Measurements from ENCODE around the gene MPPED2.

The MPPED2 gene, protein sequence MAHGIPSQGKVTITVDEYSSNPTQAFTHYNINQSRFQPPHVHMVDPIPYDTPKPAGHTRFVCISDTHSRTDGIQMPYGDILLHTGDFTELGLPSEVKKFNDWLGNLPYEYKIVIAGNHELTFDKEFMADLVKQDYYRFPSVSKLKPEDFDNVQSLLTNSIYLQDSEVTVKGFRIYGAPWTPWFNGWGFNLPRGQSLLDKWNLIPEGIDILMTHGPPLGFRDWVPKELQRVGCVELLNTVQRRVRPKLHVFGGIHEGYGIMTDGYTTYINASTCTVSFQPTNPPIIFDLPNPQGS

DNA sequence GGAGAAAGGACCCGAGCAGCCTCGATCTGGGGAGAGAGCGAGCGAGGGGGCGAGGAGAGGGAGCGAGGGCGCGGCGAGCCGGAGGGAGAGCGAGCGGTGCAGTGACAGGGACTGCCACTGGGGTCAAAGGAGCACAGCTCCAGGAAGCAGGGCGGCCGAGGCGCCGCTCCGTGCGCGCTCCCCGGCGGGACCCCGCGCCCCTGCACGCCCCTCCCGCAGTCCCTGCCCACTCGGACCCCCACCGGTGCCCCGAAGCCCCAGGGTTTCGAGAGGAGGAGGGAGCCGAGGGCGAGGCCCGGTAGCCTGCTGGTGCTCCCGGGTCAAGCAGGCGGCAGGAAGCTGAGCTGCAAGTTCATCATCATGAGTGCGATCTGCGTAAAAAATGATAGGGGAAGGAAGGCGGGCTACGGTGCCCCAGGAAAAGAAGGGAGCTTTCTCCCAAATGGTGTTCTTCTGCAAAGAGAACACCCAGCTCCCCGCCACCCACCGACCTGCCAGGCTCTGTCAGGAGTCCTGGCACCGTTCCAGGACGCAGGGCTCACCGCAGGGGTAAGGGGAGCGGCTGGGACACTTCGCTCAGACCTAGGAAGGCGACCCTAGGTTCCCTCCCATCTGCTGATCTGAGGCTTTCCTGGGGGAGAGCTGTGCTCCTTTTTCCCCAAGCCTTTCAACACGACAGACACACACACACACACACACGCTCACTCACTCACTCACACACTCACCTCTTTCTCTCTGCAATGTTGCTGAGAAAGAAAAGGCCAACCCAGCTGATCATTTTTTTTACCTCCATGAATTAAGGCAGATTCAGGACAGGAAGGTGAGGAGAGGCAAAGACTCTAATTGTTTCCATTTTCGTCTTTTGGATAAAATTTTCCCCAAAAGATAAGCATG is at the start of gene MPPED2:
MPPED2 (minus strand) TSS at position 103 of the 894 bp plus-strand sequence. CDS start 5,980 bp downstream, outside the sequence.
- Histone ChIP-seq H3K4me3 (peak within 1 kb of the TSS; percentile 34 to 55 (median 43)), H3K27ac (peak within 1 kb of the TSS in 7 of 21 experiments; percentile 10 to 77 (median 69))

GRCh38 chr11:30635401-30635989 is 49.3 kb upstream of the MPPED2 start:
- no peak overlapping the region for H3K4me3 ChIP-seq
- no peak overlapping the region for H3K27ac ChIP-seq

- Histone ChIP-seq H3K4me3 (no peak overlapping the region), H3K27ac (no peak overlapping the region)
Measured at GRCh38 chr11:30631148-30631547, 45.0 kb upstream of the MPPED2 start.

DNA sequence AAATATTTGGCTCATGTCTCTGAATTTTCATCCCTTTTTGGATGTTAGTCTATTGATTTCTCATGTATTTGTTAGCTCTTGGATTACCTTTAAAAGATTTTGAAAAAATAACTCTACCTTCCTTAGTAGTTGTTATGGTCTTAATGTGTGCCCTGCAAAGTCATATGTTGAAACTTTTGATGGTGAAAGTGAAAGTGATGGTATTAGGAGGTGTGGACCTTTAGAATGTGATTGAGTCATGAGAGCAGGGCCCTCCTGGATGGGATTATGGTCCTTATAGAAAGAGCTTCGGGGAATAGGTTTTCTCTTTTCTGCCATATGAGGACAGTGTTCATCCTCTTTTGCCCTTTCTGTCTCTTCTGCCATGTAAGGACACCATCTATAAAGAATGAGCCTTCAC is 33.6 kb upstream of the MPPED2 start:
- no peak overlapping the region for H3K27ac ChIP-seq
- H3K4me3 ChIP-seq, result no peak overlapping the region

DNA sequence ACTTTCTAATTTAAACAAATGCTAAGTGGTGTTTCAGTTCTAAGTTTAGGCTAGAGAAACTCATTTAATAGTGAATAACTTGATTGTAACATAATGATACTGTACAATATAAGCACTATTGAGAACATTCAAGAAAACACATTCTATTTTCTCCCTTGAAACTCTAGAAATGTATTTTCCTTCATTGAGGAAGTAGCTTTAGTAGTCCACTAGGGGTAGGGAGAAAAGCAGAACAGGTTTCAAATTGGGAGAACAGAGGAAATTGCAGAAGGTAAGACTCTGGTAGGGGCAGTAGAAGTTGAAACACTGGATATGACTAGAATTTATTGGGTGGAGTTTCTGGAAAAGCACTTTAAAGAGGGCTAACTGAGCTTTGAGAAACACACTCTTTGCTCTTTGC is 31.6 kb upstream of the MPPED2 start:
- no peak overlapping the region for H3K27ac ChIP-seq
- H3K4me3 ChIP-seq, result no peak overlapping the region

- no peak overlapping the region for H3K4me3 ChIP-seq
Measured at GRCh38 chr11:30610628-30611027, 24.5 kb upstream of the MPPED2 start.

GRCh38 chr11:30608534-30608933 is 22.4 kb upstream of the MPPED2 start:
- Histone ChIP-seq H3K4me3 (no peak overlapping the region), H3K27ac (no peak overlapping the region)

More at GRCh38 chr11:30610628-30611027, 24.5 kb upstream of the MPPED2 start:
- H3K27ac ChIP-seq, result no peak overlapping the region

GRCh38 chr11:30605036-30605605 is 19.0 kb upstream of the MPPED2 start:
- H3K4me3 ChIP-seq, result no peak overlapping the region

GRCh38 chr11:30603357-30603756 is 17.2 kb upstream of the MPPED2 start:
- no peak overlapping the region for H3K27ac ChIP-seq

More at GRCh38 chr11:30605036-30605605, 19.0 kb upstream of the MPPED2 start:
- no peak overlapping the region for H3K27ac ChIP-seq

GRCh38 chr11:30596832-30597231 is 10.7 kb upstream of the MPPED2 start:
- Histone ChIP-seq H3K4me3 (no peak overlapping the region), H3K27ac (no peak overlapping the region)

More at GRCh38 chr11:30603357-30603756, 17.2 kb upstream of the MPPED2 start:
- H3K4me3 ChIP-seq, result no peak overlapping the region

GRCh38 chr11:30595934-30596333 is 9.8 kb upstream of the MPPED2 start:
- Histone ChIP-seq H3K4me3 (no peak overlapping the region), H3K27ac (no peak overlapping the region)

- Histone ChIP-seq H3K4me3 (no peak overlapping the region), H3K27ac (no peak overlapping the region)
Measured at GRCh38 chr11:30594646-30595411, 8.7 kb upstream of the MPPED2 start.

DNA sequence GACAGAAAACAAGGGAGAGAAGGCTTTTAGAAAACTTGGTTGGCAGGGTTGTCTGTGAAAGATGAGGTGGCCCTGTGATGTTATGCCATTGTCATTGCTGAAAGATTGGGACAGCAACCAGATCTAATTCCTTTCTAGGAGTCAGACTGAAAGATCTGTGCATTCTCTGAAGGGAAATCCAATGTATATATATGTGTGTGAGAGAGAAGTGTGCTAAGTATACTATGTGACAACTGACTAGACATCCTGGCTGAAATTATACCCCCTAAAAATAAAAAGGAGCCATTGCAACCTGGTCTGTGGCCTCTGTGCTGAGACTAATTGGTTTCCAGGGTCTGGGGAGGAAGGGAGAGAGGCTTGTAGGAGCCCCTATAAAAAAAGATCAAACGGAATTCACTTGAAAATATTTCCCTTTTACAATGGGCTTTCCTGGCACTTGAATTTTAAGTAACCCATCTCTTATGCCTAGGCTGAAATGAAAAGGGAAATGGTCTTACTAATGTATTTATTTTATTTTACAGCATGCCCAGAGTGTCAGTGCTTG is 1.2 kb upstream of the MPPED2 start:
- Histone ChIP-seq H3K4me3 (no peak overlapping the region), H3K27ac (no peak overlapping the region)

- peak overlapping the region; percentile 34 to 55 (median 43) for H3K4me3 ChIP-seq
- H3K27ac ChIP-seq, result peak overlapping the region in 7 of 21 experiments; percentile 10 to 77 (median 69)
Measured at GRCh38 chr11:30585892-30586250, 282 bp downstream of the MPPED2 start.

DNA sequence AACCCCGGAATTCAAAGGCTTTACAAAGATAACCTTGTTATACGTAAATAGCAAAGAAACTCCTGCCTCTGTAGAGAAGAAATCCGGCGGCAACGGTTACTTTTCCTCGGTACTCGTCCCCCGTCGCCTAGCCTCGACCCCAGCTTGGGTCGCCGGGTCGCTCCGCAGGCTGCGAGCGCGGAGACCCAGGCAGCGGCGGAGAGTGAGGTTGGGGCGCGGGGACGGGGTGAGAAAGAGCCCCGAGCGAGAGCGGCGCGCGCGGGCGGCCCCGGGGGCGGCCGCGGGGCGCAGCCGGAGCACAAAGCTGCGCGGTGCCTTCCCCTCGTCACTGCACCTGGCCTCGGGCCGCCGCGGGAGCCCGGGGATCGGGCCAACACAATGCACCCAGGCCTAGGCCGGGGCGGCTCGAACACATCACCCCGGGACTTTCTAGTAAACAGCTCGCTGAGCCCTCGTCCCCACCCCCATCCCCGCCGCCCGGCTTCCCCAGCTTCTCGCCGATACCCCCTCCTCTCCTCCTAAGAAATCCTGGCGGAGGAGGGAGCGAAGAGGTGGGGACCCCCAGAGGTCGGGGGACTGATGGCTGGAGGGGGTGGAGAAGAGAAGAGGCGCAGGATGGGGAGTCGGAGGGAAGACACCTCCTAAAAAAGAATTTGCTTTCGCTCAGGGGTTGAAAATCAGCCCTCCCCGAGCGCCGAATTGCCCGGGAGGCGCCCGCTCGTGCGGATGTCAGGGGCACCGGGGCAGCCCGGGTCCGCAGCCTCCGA is 845 bp downstream of the MPPED2 start:
- peak overlapping the region in 7 of 21 experiments; percentile 10 to 77 (median 47) for H3K27ac ChIP-seq
- H3K4me3 ChIP-seq, result peak overlapping the region; percentile 34 to 55 (median 43)

GRCh38 chr11:30583476-30584280 is 2.5 kb downstream of the MPPED2 start:
- H3K4me3 ChIP-seq, result peak overlapping the region in 1 of 7 experiments; percentile 55
- no peak overlapping the region for H3K27ac ChIP-seq

DNA sequence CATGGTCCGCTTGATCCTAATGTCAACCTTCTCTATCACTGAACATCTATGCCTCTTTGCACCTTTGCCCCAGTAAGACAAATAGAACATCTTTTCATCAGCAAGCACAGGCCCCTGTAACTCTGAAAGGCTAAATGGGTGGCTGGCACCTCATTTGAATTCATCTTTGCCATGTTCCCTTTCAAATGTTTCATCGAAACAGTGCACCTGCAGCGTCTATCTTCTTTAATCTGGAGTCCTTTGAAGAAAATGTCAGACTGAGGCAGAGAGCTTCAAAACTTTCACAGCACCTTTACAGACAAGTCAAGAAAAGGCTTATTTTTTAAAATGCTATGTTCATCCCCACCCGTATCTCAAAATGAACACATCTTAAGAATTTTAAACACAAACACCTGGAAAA is 3.4 kb downstream of the MPPED2 start:
- Histone ChIP-seq H3K4me3 (no peak overlapping the region), H3K27ac (no peak overlapping the region)
